Panc1 (cell line): ENCODE data around the gene MEOX2. TPM values are rescaled to one million over a fixed set of nuclear protein-coding genes. Genes with fewer than 3 reads are reported as not detected.

Experiments
- ATAC-seq: fragments of 200-7000 bp; cut with Tn5 transposase; 2 replicates; pipeline ENCODE4 v1.9.1; 2020; ENCODE audit warnings: mild to moderate bottlenecking, moderate library complexity
- BruUV-seq: library from RNA; stranded (reverse); fragments of 400-500 nt; replicated peaks from 2 replicates; lab custom pipeline; 2021; lab: Mats Ljungman, UMichigan
- CTCF ChIA-PET: fragments of 300-600 bp; sonication (Branson Sonifier 250); formaldehyde crosslinking; loops from one replicate; lab custom pipeline; 2022; ENCODE audit warnings: antibody characterized with exemption; lab: Charles Lee
- POLR2A ChIA-PET: fragments of 300-600 bp; sonication (Branson Sonifier 250); formaldehyde crosslinking; loops from one replicate; lab custom pipeline; 2022; ENCODE audit warnings: antibody characterized with exemption; lab: Charles Lee
- DNase-seq: peaks from one replicate; pipeline ENCODE4 v3.0.0-alpha.2; 2010; ENCODE audit warnings: low read depth, low spot score
- H3K27ac ChIP-seq: 2 replicates; pipeline ENCODE4 v1.5.1; 2011; ENCODE audit warnings: mild to moderate bottlenecking, low read length, inconsistent platforms
- H3K27me3 ChIP-seq: fragments of 200-500 bp; sonication (Bioruptor generic); 2 replicates; pipeline ENCODE4 v1.6.0; 2014; ENCODE audit warnings: low read length, inconsistent platforms; ENCODE audit not compliant: control insufficient read depth, insufficient read depth
- H3K36me3 ChIP-seq: fragments of 200-500 bp; sonication (Bioruptor generic); 2 replicates; pipeline ENCODE4 v1.5.1; 2014; ENCODE audit warnings: inconsistent platforms, mild to moderate bottlenecking, low read length, moderate library complexity; ENCODE audit not compliant: control insufficient read depth, insufficient read depth
- H3K4me1 ChIP-seq: 2 replicates; pipeline ENCODE4 v1.5.1; 2011; ENCODE audit warnings: inconsistent platforms, mild to moderate bottlenecking, low read length, moderate library complexity; ENCODE audit not compliant: control insufficient read depth, insufficient read depth
- H3K4me3 ChIP-seq, 2 experiments: 2 replicates each; pipeline ENCODE4 v1.5.1; 2011 to 2012; ENCODE audit warnings: low read depth in 2 of 2, low read length in 2 of 2, mild to moderate bottlenecking in 2 of 2, inconsistent platforms in 1 of 2, moderate library complexity in 1 of 2
- H3K9me3 ChIP-seq: fragments of 200-500 bp; sonication (Bioruptor generic); 2 replicates; pipeline ENCODE4 v1.5.1; 2014; ENCODE audit warnings: low read depth, mild to moderate bottlenecking, inconsistent platforms, low read length, moderate library complexity; ENCODE audit not compliant: control insufficient read depth, insufficient read depth
- CTCF ChIP-seq: fragments of 450-650 bp; IDR thresholded peaks from 2 replicates; pipeline ENCODE4 v1.5.1; 2017; ENCODE audit warnings: mild to moderate bottlenecking
- POLR2AphosphoS5 ChIP-seq: IDR thresholded peaks from 2 replicates; pipeline ENCODE4 v1.6.1; 2012; ENCODE audit warnings: mild to moderate bottlenecking, low read depth, low read length, moderate library complexity
- SIN3A ChIP-seq: IDR thresholded peaks from 2 replicates; pipeline ENCODE4 v1.6.1; 2012; ENCODE audit warnings: low read depth, mild to moderate bottlenecking, low read length, moderate library complexity, borderline replicate concordance; ENCODE audit not compliant: insufficient read depth
- TCF7L2 ChIP-seq: IDR thresholded peaks from 2 replicates; pipeline ENCODE4 v1.6.1; 2011; ENCODE audit warnings: mild to moderate bottlenecking, low read depth, low read length, inconsistent platforms
- in situ Hi-C: cut with HindIII; loops from 2 replicates; pipeline ENCODE4 v1.10.0; 2016; ENCODE audit warnings: low sequenced_read_pairs, low pct_unique_long_range_greater_than_20kb
- intact Hi-C: fragments of 100-400 bp; cut with micrococcal nuclease; formaldehyde crosslinking; loops from one replicate; pipeline ENCODE4 v1.10.0; 2022; ENCODE audit not compliant: unreplicated experiment
- total RNA-seq: library from RNA; stranded (reverse); gene quantifications from one replicate; pipeline ENCODE4 v1.2.1, GENCODE V29; 2021; ENCODE audit not compliant: unreplicated experiment
- TF ChIP-seq, protein P1 (sequence below), 2 experiments: IDR thresholded peaks; 2 replicates each; pipeline ENCODE4 v1.6.1; 2011 to 2012; ENCODE audit warnings: low read depth in 2 of 2, control low read depth in 1 of 2, low read length in 1 of 2, mild to moderate bottlenecking in 1 of 2, moderate library complexity in 1 of 2; ENCODE audit not compliant: insufficient read depth in 1 of 2

The MEOX2 gene
- total RNA-seq, 1 experiment from 2014 or later: not detected

DNA sequence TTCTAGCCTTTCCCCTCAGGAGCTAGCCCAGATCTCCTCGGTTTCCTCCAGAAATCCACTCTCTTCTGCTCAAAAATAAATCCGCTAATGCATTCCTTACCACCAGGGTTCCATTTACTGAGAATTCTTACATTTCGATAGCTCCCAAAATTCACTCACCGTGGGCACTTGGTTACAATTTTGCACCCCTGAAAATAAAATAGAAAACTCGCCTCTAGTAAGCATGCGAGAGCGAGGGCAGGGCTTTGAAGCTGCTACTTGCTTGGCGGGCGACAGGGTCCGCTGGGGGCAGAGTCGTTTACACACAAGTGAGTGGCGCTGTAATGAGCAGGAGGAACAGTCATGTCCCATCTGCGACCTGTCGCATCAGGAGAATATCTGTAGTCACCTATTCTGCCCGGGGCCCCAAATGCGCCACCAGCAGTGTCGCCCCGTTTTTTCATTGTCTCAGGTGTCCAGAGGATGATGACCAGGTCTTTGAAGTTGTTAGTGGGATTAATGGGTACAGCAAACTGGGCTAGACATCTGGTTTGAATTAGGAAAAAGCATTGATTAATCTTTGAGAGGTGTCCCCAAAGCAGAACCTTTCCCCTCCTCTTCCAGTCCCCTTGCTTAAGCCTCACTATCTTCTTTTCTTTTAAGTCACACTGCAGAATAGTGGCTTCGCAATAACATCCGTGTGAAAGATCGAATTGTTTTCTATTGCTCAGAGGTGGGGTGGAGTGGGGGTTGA is 1.2 kb upstream of the MEOX2 start:
- Histone ChIP-seq H3K27ac (no peak overlapping the region), H3K36me3 (no peaks in the 10 kb centered on the region), H3K4me1 (peaks cover 15% of the 10 kb centered on the region), H3K27me3 (peaks cover 37% of the 10 kb centered on the region), H3K4me3 (no peak overlapping the region), H3K9me3 (no peaks in the 10 kb centered on the region)
- ChIA-PET POLR2A (no interaction called here), CTCF (interaction anchor here (0.6 kb wide), 1 partner anchor 188 kb away, joined by 5 read pairs; no protein-coding TSS in a partner anchor)
- no peak for DNase-seq
- no TSS peak for BruUV-seq
- in situ Hi-C loops (no loop called here), intact Hi-C loops (no loop called here)
- TF ChIP-seq TCF7L2 (no peak), POLR2AphosphoS5 (no peak), CTCF (no peak), SIN3A (no peak)
- TF ChIP-seq, protein P1, sequence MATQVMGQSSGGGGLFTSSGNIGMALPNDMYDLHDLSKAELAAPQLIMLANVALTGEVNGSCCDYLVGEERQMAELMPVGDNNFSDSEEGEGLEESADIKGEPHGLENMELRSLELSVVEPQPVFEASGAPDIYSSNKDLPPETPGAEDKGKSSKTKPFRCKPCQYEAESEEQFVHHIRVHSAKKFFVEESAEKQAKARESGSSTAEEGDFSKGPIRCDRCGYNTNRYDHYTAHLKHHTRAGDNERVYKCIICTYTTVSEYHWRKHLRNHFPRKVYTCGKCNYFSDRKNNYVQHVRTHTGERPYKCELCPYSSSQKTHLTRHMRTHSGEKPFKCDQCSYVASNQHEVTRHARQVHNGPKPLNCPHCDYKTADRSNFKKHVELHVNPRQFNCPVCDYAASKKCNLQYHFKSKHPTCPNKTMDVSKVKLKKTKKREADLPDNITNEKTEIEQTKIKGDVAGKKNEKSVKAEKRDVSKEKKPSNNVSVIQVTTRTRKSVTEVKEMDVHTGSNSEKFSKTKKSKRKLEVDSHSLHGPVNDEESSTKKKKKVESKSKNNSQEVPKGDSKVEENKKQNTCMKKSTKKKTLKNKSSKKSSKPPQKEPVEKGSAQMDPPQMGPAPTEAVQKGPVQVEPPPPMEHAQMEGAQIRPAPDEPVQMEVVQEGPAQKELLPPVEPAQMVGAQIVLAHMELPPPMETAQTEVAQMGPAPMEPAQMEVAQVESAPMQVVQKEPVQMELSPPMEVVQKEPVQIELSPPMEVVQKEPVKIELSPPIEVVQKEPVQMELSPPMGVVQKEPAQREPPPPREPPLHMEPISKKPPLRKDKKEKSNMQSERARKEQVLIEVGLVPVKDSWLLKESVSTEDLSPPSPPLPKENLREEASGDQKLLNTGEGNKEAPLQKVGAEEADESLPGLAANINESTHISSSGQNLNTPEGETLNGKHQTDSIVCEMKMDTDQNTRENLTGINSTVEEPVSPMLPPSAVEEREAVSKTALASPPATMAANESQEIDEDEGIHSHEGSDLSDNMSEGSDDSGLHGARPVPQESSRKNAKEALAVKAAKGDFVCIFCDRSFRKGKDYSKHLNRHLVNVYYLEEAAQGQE (IDR thresholded peaks at IDR 0.05; ENCODE audit: insufficient read depth in 1 of 2, low read depth in 2 of 2, low read length in 1 of 2): no peak
- no peak for ATAC-seq

DNA sequence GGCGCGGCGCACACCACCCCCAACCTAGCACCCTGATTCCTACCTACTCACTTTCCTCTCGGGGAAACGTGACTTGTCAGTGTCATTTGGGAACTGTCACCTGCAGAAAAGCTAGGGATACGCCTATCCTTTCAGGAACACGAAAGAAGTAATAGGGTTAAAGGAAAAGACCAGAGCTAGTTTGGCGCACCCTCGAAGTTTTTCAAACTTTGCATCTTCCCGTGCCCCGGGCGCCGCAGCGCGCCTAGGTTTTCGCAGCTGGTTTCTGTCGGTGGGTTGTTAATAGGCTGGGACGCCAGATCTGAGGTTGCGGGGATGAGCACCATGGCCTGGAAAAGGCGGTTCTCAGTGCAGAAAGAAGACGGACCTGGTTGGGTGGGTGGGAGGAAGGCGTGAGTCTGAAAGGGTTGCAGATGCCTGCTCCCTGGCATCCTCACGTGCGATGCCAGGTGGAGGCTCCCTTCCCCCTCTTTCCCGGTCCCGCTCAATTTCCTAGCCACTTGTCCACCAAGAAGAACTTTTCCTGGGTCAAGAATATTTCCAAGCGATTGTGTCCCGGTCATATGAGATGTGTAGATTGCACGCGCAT is 568 bp upstream of the MEOX2 start:
- Histone ChIP-seq H3K27me3 (peaks cover 37% of the 10 kb centered on the region), H3K36me3 (no peaks in the 10 kb centered on the region), H3K9me3 (no peaks in the 10 kb centered on the region), H3K4me3 (peak overlapping the region; percentile 20 to 32), H3K4me1 (peaks cover 15% of the 10 kb centered on the region), H3K27ac (no peak overlapping the region)
- ChIA-PET POLR2A (no interaction called here), CTCF (interaction anchor here (0.7 kb wide), 1 partner anchor 388 kb away, joined by 4 read pairs; no protein-coding TSS in a partner anchor)
- DNase-seq (no peak), ATAC-seq (0 out of 2 replicates have a peak, but pooled peaks have one; percentile 13)
- intact Hi-C loops (no loop called here), in situ Hi-C loops (no loop called here)
- no TSS peak for BruUV-seq
- no peak for TF ChIP-seq CTCF
- TF ChIP-seq SIN3A: no peak
- TF ChIP-seq POLR2AphosphoS5: no peak
- no peak for TF ChIP-seq TCF7L2
